Bronchial epithelial cell (primary cell): ENCODE results near the gene ENPP3. TPM values are rescaled to one million over a fixed set of nuclear protein-coding genes. Genes with fewer than 3 reads are reported as not detected.

ENCODE experiments used
- DNase-seq: peaks from one replicate; pipeline ENCODE4 v3.0.0-alpha.2; 2010; ENCODE audit warnings: low read depth
- FAIRE-seq: peaks from 2 replicates; lab custom pipeline; 2011; peaks lifted over from hg19 to GRCh38; lab: Jason Lieb, UNC
- H3K27me3 ChIP-seq: 2 replicates; pipeline ENCODE4 v1.5.1; 2011; ENCODE audit warnings: low read length; ENCODE audit not compliant: control insufficient read depth, insufficient read depth
- H3K36me3 ChIP-seq: 2 replicates; pipeline ENCODE4 v1.5.1; 2011; ENCODE audit warnings: low read length; ENCODE audit not compliant: control insufficient read depth, insufficient read depth
- H3K4me3 ChIP-seq: 2 replicates; pipeline ENCODE4 v1.5.1; 2011; ENCODE audit warnings: mild to moderate bottlenecking, low read depth, low read length, control low read depth
- total RNA-seq: library from RNA; depleted of rRNA; stranded (reverse); fragments of >200 nt; gene quantifications from 2 replicates; pipeline ENCODE4 v1.2.1, GENCODE V29; 2014
- TF ChIP-seq, protein P1 (sequence below): IDR thresholded peaks from 2 replicates; pipeline ENCODE4 v1.5.1; 2011; ENCODE audit warnings: mild to moderate bottlenecking, moderate library complexity, low read length, control low read depth, inconsistent platforms; ENCODE audit not compliant: insufficient read depth, severe bottlenecking

The ENPP3 gene
- total RNA-seq, 1 donor from 2014 or later = not detected

DNA sequence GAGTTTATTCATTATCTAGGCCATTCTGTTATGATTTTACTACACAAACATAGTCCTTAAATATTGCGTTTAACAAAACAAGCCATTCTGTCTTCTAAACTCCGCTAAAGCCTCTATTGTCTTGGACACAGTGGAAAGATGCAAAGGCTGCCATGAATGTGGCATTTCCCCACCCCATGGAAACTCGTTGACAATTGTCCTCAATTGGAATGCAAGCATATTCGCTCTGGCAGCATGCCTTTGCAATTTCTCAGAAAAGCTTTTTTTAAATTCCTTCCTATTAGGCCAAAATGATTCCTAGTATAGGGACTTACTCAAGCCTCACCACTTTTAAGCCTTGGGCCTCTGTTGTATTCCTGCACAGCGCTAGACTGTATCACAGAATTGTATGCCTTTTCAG, 41.3 kb downstream of the ENPP3 start:
- H3K27me3 ChIP-seq = no peaks in the 10 kb centered on the region
- FAIRE-seq (no peak), DNase-seq (no peak)
- TF ChIP-seq, protein P1, sequence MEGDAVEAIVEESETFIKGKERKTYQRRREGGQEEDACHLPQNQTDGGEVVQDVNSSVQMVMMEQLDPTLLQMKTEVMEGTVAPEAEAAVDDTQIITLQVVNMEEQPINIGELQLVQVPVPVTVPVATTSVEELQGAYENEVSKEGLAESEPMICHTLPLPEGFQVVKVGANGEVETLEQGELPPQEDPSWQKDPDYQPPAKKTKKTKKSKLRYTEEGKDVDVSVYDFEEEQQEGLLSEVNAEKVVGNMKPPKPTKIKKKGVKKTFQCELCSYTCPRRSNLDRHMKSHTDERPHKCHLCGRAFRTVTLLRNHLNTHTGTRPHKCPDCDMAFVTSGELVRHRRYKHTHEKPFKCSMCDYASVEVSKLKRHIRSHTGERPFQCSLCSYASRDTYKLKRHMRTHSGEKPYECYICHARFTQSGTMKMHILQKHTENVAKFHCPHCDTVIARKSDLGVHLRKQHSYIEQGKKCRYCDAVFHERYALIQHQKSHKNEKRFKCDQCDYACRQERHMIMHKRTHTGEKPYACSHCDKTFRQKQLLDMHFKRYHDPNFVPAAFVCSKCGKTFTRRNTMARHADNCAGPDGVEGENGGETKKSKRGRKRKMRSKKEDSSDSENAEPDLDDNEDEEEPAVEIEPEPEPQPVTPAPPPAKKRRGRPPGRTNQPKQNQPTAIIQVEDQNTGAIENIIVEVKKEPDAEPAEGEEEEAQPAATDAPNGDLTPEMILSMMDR = no peak
- H3K36me3 ChIP-seq = no peaks in the 10 kb centered on the region
- H3K4me3 ChIP-seq = no peak overlapping the region

DNA sequence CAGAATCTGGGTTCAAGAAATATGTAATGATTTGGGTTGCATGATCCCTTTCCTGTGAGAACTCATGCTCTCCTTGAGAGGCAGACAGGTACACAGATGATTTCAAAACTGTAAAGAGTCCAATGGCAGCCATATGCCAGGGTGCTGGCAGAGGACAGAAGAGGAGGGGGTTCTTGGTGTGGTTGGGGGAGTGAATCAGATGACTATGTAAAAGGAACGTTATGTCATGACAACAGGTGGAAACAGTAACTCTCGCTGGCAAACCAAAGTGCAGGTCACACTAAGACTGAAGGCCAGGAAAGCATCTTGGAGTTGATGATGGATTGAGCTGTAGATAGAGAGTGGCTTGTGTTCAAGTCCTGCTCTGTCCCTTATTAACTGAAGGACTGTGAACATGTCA, 43.8 kb downstream of the ENPP3 start:
- FAIRE-seq = no peak
- TF ChIP-seq, protein P1 = no peak
- H3K36me3 ChIP-seq = no peaks in the 10 kb centered on the region
- DNase-seq = no peak
- no peaks in the 10 kb centered on the region for H3K27me3 ChIP-seq
- H3K4me3 ChIP-seq = no peak overlapping the region

DNA sequence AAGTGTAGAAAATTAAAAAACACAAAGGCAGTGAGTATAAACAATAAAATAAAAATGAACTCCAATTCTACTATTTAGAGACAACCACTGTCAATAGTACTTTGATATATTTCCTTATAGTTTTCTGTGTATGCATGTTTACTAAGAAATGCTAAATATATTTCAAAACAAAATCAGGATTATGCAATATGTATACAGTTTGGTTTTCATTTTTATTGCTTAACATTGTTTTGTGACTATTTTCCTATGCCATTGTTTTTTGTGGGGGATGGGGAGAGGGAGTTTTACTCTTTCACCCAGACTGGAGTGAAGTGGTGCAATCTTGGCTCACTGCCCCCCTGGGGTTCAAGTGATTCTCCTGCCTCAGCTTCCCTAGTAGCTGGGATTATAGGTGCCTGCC, 44.5 kb downstream of the ENPP3 start:
- no peak for FAIRE-seq
- no peaks in the 10 kb centered on the region for H3K27me3 ChIP-seq
- no peak for DNase-seq
- H3K36me3 ChIP-seq = no peaks in the 10 kb centered on the region
- H3K4me3 ChIP-seq = no peak overlapping the region
- TF ChIP-seq, protein P1 = no peak

- FAIRE-seq (no peak), DNase-seq (peak; percentile 44)
Measured at GRCh38 chr6:131682442-131682841, 45.3 kb downstream of the ENPP3 start.

DNA sequence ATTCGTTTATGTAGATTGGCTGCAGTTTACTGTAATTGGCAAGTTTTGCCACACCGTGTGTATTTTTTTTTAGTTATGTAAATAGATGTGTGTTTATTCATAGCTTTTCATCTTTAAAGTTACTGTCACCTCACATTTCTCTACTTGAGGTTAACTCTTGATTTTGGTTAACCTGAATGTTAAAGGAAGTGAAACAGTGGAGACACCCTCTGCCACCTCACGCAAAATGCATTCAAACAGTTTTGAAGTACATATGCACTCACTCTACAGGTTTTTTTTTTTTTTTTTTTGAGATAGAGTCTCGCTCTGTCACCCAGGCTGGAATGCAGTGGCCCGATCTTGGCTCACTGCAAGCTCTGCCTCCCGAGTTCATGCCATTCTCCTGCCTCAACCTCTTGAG, 46.4 kb downstream of the ENPP3 start:
- Histone ChIP-seq H3K27me3 (no peaks in the 10 kb centered on the region), H3K4me3 (no peak overlapping the region), H3K36me3 (no peaks in the 10 kb centered on the region)
- TF ChIP-seq, protein P1 = no peak
- peak; percentile 49 for DNase-seq
- no peak for FAIRE-seq

More at GRCh38 chr6:131682442-131682841, 45.3 kb downstream of the ENPP3 start:
- no peak overlapping the region for H3K4me3 ChIP-seq
- H3K27me3 ChIP-seq = no peaks in the 10 kb centered on the region
- TF ChIP-seq, protein P1 = no peak
- H3K36me3 ChIP-seq = no peaks in the 10 kb centered on the region

GRCh38 chr6:131685266-131685780, 48.2 kb downstream of the ENPP3 start:
- no peak overlapping the region for H3K4me3 ChIP-seq
- no peak for FAIRE-seq
- no peaks in the 10 kb centered on the region for H3K27me3 ChIP-seq
- no peaks in the 10 kb centered on the region for H3K36me3 ChIP-seq
- TF ChIP-seq, protein P1 = no peak
- no peak for DNase-seq
